A549 (cell line): ENCODE results near the gene AZGP1. TPM values are rescaled to one million over a fixed set of nuclear protein-coding genes. Genes with fewer than 3 reads are reported as not detected.

Experiments used
- ATAC-seq, 2 experiments: fragments of 200-7000 bp in 1 of 2; fragments of >200 bp in 1 of 2; cut with Nextera tagmentation in 1 of 2; cut with Tn5 transposase in 1 of 2; 3 replicates each; pipeline versions ENCODE4 v1.8.0 to v1.9.1; 2018 to 2020; ENCODE audit warnings: mild to moderate bottlenecking in 1 of 2, moderate library complexity in 1 of 2
- CTCF ChIA-PET: fragments of 300-600 bp; sonication (Branson Sonifier 250); formaldehyde crosslinking; extraction: SDS; loops from one replicate; lab custom pipeline; 2021; ENCODE audit warnings: antibody characterized with exemption, inconsistent platforms; lab: Yijun Ruan, JAX
- POLR2A ChIA-PET: fragments of 350-600 bp; formaldehyde crosslinking; extraction: SDS; loops from one replicate; lab custom pipeline; 2021; ENCODE audit warnings: antibody characterized with exemption, inconsistent platforms; lab: Yijun Ruan, JAX
- DNase-seq, 2 experiments: peaks; one replicate each; pipeline versions ENCODE4 v3.0.0 to v3.0.0-alpha.2; 2011 to 2016; ENCODE audit warnings: low read depth in 1 of 2, low spot score in 1 of 2
- FAIRE-seq: peaks from 2 replicates; lab custom pipeline; 2011; peaks lifted over from hg19 to GRCh38; lab: Jason Lieb, UNC
- H3K27ac ChIP-seq, 2 experiments: fragments of >200 bp; sonication (Bioruptor Twin); formaldehyde crosslinking; 3 replicates each; pipeline ENCODE4 v1.5.1; 2016 to 2017
- H3K4me1 ChIP-seq: fragments of >200 bp; sonication (Bioruptor Twin); formaldehyde crosslinking; 3 replicates; pipeline ENCODE4 v1.6.1; 2016
- H3K4me2 ChIP-seq: fragments of >200 bp; sonication (Bioruptor Twin); formaldehyde crosslinking; 3 replicates; pipeline ENCODE4 v1.6.1; 2016
- H3K4me3 ChIP-seq: fragments of >200 bp; sonication (Bioruptor Twin); formaldehyde crosslinking; 3 replicates; pipeline ENCODE4 v1.5.1; 2016
- H3K9me3 ChIP-seq: fragments of >200 bp; sonication (Bioruptor Twin); formaldehyde crosslinking; 3 replicates; pipeline ENCODE4 v1.6.1; 2016
- CBX8 ChIP-seq: fragments of 200-600 bp; sonication (generic); IDR thresholded peaks from 2 replicates; pipeline ENCODE4 v1.6.1; 2016
- CHD2 ChIP-seq: fragments of 150-350 bp; IDR thresholded peaks from 2 replicates; pipeline ENCODE4 v1.6.1; 2014; ENCODE audit warnings: low read length; ENCODE audit not compliant: partially characterized antibody
- FOSB ChIP-seq: fragments of 250-450 bp; sonication (Bioruptor Pico); IDR thresholded peaks from 2 replicates; pipeline ENCODE4 v1.5.0; 2020; ENCODE audit warnings: mild to moderate bottlenecking, moderate library complexity
- GATA3 ChIP-seq: IDR thresholded peaks from 2 replicates; pipeline ENCODE4 v1.6.1; 2012; ENCODE audit warnings: borderline replicate concordance
- HDAC2 ChIP-seq: fragments of 200-600 bp; sonication (generic); IDR thresholded peaks from 2 replicates; pipeline ENCODE4 v1.6.1; 2016
- HEYL ChIP-seq: fragments of 250-450 bp; sonication (Bioruptor Pico); IDR thresholded peaks from 2 replicates; pipeline ENCODE4 v1.8.0; 2021; ENCODE audit warnings: mild to moderate bottlenecking, moderate library complexity
- HOXA7 ChIP-seq: fragments of 250-450 bp; sonication (Bioruptor Pico); IDR thresholded peaks from 2 replicates; pipeline ENCODE4 v1.5.0; 2020; ENCODE audit warnings: mild to moderate bottlenecking, moderate library complexity
- JUN ChIP-seq, 2 experiments: fragments of >200 bp; sonication (Bioruptor Twin); formaldehyde crosslinking; IDR thresholded peaks; 2 replicates in 1 of 2; 3 replicates in 1 of 2; pipeline ENCODE4 v1.6.1; 2016 to 2017
- KDM1A ChIP-seq: fragments of 200-600 bp; sonication (generic); IDR thresholded peaks from 2 replicates; pipeline ENCODE4 v1.6.1; 2016; ENCODE audit warnings: low read depth, mild to moderate bottlenecking
- NPAS2 ChIP-seq: fragments of 250-450 bp; sonication (Bioruptor Pico); IDR thresholded peaks from 2 replicates; pipeline ENCODE4 v1.8.0; 2022; ENCODE audit warnings: mild to moderate bottlenecking, moderate library complexity, borderline replicate concordance
- NR3C1 ChIP-seq: fragments of >200 bp; sonication (Bioruptor Twin); formaldehyde crosslinking; IDR thresholded peaks from 3 replicates; pipeline ENCODE4 v1.6.1; 2017
- POLR2AphosphoS2 ChIP-seq: conservative IDR thresholded peaks from 2 replicates; pipeline ENCODE4 v1.6.1; 2012; ENCODE audit warnings: low read length, improper control_type of control experiment, inconsistent platforms
- RAD21 ChIP-seq, 2 experiments: fragments of >200 bp in 1 of 2; sonication (Bioruptor Twin) in 1 of 2; formaldehyde crosslinking in 1 of 2; IDR thresholded peaks in 1 of 2; conservative IDR thresholded peaks in 1 of 2; 2 replicates in 1 of 2; 3 replicates in 1 of 2; pipeline ENCODE4 v1.6.1; 2012 to 2018; ENCODE audit warnings: inconsistent platforms in 1 of 2
- RARB ChIP-seq: fragments of 250-450 bp; sonication (Bioruptor Pico); IDR thresholded peaks from 2 replicates; pipeline ENCODE4 v1.8.0; 2021; ENCODE audit warnings: mild to moderate bottlenecking, moderate library complexity
- SREBF2 ChIP-seq: fragments of 450-650 bp; IDR thresholded peaks from 2 replicates; pipeline ENCODE4 v1.6.1; 2014; ENCODE audit warnings: mild to moderate bottlenecking, moderate library complexity
- ZC3H11A ChIP-seq: fragments of 450-650 bp; IDR thresholded peaks from 2 replicates; pipeline ENCODE4 v1.6.1; 2014; ENCODE audit warnings: antibody characterized with exemption, mild to moderate bottlenecking
- ZNF302 ChIP-seq: fragments of 250-450 bp; sonication (Bioruptor Pico); IDR thresholded peaks from 2 replicates; pipeline ENCODE4 v1.9.0; 2021; ENCODE audit warnings: inconsistent platforms, mild to moderate bottlenecking, moderate library complexity
- WGBS: methylation state at CpG from one replicate; pipeline ENCODE4 v1.1.6; 2017; ENCODE audit errors: missing lambda C conversion rate; 5-methylcytosine and 5-hydroxymethylcytosine counted together
- polyA plus RNA-seq, 4 experiments: library from polyadenylated mRNA; depleted of rRNA in 3 of 4; stranded (reverse); fragments of >200 nt; fragmentation: RNase III in 1 of 4; extraction: RNeasy Plus Mini Kit Qiagen cat#74134 plus additional on column Dnase treatment in 1 of 4; gene quantifications; 2 replicates in 3 of 4; 3 replicates in 1 of 4; pipeline ENCODE4 v1.2.3, GENCODE V29; 2011 to 2017
- TF ChIP-seq, protein P1 (sequence below): fragments of 250-450 bp; sonication (Bioruptor Pico); IDR thresholded peaks from 2 replicates; pipeline ENCODE4 v1.5.0; 2021; ENCODE audit warnings: mild to moderate bottlenecking, moderate library complexity, borderline replicate concordance
- TF ChIP-seq, protein P2 (sequence below): fragments of 450-650 bp; IDR thresholded peaks from 2 replicates; pipeline ENCODE4 v1.6.1; 2014; ENCODE audit warnings: antibody characterized with exemption
- TF ChIP-seq, protein P3 (sequence below): fragments of 150-350 bp; IDR thresholded peaks from 2 replicates; pipeline ENCODE4 v1.6.1; 2014; ENCODE audit warnings: low read depth, mild to moderate bottlenecking, low read length
- TF ChIP-seq, protein P4 (sequence below): IDR thresholded peaks from 2 replicates; pipeline ENCODE4 v1.6.1; 2012; ENCODE audit warnings: low read depth, borderline replicate concordance

The AZGP1 gene
- polyA plus RNA-seq, 2 of the 4 experiments (the other 2 are of a cell fraction) = 0.13 TPM; not detected in 1

DNA sequence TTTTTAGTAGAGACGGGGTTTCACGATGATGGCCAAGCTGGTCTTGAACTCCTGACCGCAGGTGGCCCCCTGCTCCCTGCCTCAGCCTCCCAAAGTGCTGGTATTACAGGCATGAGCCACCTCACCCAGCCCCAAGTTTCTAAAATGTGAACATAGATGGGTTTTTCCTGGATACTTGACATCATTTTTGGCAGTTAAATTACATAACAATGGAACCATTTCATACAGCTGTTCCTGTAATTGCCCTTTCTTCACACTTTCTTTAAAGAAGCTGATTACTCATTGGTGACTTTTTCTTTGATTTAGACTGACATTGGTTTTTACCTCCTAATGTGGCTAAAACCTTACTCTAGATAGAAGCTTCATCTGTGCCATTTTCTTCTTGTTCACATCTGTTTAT lies 45.5 kb upstream of the AZGP1 start (continued):
- TF ChIP-seq, protein P1, sequence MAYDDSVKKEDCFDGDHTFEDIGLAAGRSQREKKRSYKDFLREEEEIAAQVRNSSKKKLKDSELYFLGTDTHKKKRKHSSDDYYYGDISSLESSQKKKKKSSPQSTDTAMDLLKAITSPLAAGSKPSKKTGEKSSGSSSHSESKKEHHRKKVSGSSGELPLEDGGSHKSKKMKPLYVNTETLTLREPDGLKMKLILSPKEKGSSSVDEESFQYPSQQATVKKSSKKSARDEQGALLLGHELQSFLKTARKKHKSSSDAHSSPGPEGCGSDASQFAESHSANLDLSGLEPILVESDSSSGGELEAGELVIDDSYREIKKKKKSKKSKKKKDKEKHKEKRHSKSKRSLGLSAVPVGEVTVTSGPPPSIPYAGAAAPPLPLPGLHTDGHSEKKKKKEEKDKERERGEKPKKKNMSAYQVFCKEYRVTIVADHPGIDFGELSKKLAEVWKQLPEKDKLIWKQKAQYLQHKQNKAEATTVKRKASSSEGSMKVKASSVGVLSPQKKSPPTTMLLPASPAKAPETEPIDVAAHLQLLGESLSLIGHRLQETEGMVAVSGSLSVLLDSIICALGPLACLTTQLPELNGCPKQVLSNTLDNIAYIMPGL = no peak
- TF ChIP-seq SREBF2 = no peak
- TF ChIP-seq, protein P2, sequence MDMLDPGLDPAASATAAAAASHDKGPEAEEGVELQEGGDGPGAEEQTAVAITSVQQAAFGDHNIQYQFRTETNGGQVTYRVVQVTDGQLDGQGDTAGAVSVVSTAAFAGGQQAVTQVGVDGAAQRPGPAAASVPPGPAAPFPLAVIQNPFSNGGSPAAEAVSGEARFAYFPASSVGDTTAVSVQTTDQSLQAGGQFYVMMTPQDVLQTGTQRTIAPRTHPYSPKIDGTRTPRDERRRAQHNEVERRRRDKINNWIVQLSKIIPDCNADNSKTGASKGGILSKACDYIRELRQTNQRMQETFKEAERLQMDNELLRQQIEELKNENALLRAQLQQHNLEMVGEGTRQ = no peak

DNA sequence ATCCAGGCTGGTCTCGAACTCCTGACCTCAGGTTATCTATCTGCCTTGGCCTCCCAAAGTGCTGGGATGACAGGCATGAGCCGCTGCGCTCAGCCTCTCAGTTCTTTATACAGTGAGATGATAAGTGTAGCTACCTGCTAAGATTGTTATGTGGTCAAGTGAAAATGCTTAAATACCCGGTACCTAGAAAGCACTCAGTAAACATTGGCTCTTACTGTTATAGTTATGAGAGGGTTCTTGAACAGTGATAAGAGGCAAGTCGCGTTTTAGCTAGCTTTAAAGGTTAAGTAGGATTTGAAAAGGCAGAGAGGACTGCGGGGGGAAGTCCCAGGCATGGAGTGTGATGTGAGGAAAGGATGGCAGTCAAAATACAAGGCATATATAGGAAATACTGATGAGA lies 44.1 kb upstream of the AZGP1 start:
- Histone ChIP-seq H3K4me1 (peaks cover 16% of the 10 kb centered on the region), H3K9me3 (no peaks in the 10 kb centered on the region), H3K27ac (no peak overlapping the region), H3K4me3 (no peak overlapping the region), H3K4me2 (no peak overlapping the region)
- no peak for TF ChIP-seq ZC3H11A
- TF ChIP-seq RAD21 (conservative IDR thresholded peaks at IDR 0.05 in 1 of 2, IDR thresholded peaks at IDR 0.05 in 1 of 2) = no peak
- TF ChIP-seq SREBF2 = no peak
- no peak for TF ChIP-seq CBX8
- TF ChIP-seq NR3C1 = no peak
- no peak for TF ChIP-seq JUN (IDR thresholded peaks at IDR 0.05)
- TF ChIP-seq GATA3 = no peak
- TF ChIP-seq HEYL (CRISPR knock-in tag) = no peak
- CTCF ChIA-PET = interaction anchor here (1.0 to 21.2 kb wide), 3 partner anchors 14 to 27 kb away, joined by 3 to 155 read pairs (median 5); no protein-coding TSS in a partner anchor
- 93% methylated on average over 7 of the region's 7 CpGs for WGBS
- DNase-seq = no peak
- POLR2A ChIA-PET = no interaction called here
- no peak for ATAC-seq
- FAIRE-seq = no peak

DNA sequence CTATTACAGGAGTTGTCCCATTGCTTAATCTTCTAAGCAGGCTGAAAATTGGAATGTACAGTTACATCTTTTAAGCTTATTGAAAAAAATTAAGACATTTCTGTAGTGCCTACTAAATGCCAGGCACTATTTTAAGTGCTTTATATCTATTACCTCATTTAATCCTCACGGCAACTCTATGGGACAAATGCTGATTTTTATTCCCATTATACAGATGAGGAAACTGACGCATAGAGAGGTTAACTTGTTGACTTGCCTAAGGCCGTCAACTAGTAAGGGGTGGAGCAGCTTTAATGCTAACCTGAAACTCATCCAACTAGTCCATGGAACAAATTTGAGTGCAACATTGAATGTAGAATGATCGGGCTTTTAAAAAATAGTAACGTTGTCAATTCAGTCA lies 42.0 kb upstream of the AZGP1 start:
- TF ChIP-seq, protein P2 = no peak
- no peak for TF ChIP-seq POLR2AphosphoS2
- no peak for TF ChIP-seq FOSB (CRISPR knock-in tag)
- no peak for TF ChIP-seq NPAS2 (CRISPR knock-in tag)
- TF ChIP-seq, protein P3, sequence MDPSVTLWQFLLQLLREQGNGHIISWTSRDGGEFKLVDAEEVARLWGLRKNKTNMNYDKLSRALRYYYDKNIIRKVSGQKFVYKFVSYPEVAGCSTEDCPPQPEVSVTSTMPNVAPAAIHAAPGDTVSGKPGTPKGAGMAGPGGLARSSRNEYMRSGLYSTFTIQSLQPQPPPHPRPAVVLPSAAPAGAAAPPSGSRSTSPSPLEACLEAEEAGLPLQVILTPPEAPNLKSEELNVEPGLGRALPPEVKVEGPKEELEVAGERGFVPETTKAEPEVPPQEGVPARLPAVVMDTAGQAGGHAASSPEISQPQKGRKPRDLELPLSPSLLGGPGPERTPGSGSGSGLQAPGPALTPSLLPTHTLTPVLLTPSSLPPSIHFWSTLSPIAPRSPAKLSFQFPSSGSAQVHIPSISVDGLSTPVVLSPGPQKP = no peak
- TF ChIP-seq CHD2 = no peak
- peak; percentile 75; the same call in 1 of the 2 replicates for TF ChIP-seq KDM1A
- TF ChIP-seq ZNF302 = no peak
- TF ChIP-seq RARB (CRISPR knock-in tag) = no peak
- no peak for TF ChIP-seq HOXA7
- peak; percentile 77; the same call in 1 of the 2 replicates for TF ChIP-seq HDAC2
- TF ChIP-seq, protein P4, sequence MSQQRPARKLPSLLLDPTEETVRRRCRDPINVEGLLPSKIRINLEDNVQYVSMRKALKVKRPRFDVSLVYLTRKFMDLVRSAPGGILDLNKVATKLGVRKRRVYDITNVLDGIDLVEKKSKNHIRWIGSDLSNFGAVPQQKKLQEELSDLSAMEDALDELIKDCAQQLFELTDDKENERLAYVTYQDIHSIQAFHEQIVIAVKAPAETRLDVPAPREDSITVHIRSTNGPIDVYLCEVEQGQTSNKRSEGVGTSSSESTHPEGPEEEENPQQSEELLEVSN = no peak
- DNase-seq (no peak), FAIRE-seq (no peak), ATAC-seq (no peak)
- POLR2A ChIA-PET = no interaction called here
- no peaks in the 10 kb centered on the region for H3K9me3 ChIP-seq
- peak overlapping the region; percentile 100 for H3K4me2 ChIP-seq
- CTCF ChIA-PET = interaction anchor here (0.8 to 21.2 kb wide), 3 partner anchors 25 to 105 kb away, joined by 3 to 155 read pairs (median 4); no protein-coding TSS in a partner anchor
- WGBS = 94% methylated on average over 5 of the region's 5 CpGs
- H3K4me1 ChIP-seq = peaks cover 16% of the 10 kb centered on the region
- H3K4me3 ChIP-seq = no peak overlapping the region
- no peak overlapping the region for H3K27ac ChIP-seq
